Mesodermal cell (in vitro differentiated cells): ENCODE data around the gene TOMM70.

ENCODE experiments used
- H3K27ac ChIP-seq: 2 replicates; pipeline ENCODE4 v1.7.0; 2013; ENCODE audit warnings: mild to moderate bottlenecking, low read depth, low read length, moderate library complexity; ENCODE audit not compliant: severe bottlenecking
- H3K36me3 ChIP-seq: 2 replicates; pipeline ENCODE4 v1.7.1; 2013; ENCODE audit warnings: mild to moderate bottlenecking, low read length, moderate library complexity; ENCODE audit not compliant: control insufficient read depth, insufficient read depth
- H3K4me1 ChIP-seq: one replicate; pipeline ENCODE4 v1.7.1; 2013; ENCODE audit warnings: mild to moderate bottlenecking, low read length; ENCODE audit not compliant: insufficient read depth, control insufficient read depth, poor library complexity, severe bottlenecking
- H3K4me3 ChIP-seq: 2 replicates; pipeline ENCODE4 v1.7.0; 2013; ENCODE audit warnings: low read length, control low read depth, mild to moderate bottlenecking; ENCODE audit not compliant: insufficient read depth, poor library complexity, severe bottlenecking; ENCODE audit errors: extremely low read depth
- H3K9me3 ChIP-seq: 2 replicates; pipeline ENCODE4 v1.7.1; 2013; ENCODE audit warnings: mild to moderate bottlenecking, low read length, moderate library complexity; ENCODE audit not compliant: control insufficient read depth
- WGBS, 2 experiments: methylation state at CpG; one replicate each; pipeline ENCODE4 v1.1.5; 2013; ENCODE audit warnings: missing lambda C conversion rate in 2 of 2; ENCODE audit not compliant: insufficient coverage in 2 of 2; 5-methylcytosine and 5-hydroxymethylcytosine counted together

TOMM70 gene

DNA sequence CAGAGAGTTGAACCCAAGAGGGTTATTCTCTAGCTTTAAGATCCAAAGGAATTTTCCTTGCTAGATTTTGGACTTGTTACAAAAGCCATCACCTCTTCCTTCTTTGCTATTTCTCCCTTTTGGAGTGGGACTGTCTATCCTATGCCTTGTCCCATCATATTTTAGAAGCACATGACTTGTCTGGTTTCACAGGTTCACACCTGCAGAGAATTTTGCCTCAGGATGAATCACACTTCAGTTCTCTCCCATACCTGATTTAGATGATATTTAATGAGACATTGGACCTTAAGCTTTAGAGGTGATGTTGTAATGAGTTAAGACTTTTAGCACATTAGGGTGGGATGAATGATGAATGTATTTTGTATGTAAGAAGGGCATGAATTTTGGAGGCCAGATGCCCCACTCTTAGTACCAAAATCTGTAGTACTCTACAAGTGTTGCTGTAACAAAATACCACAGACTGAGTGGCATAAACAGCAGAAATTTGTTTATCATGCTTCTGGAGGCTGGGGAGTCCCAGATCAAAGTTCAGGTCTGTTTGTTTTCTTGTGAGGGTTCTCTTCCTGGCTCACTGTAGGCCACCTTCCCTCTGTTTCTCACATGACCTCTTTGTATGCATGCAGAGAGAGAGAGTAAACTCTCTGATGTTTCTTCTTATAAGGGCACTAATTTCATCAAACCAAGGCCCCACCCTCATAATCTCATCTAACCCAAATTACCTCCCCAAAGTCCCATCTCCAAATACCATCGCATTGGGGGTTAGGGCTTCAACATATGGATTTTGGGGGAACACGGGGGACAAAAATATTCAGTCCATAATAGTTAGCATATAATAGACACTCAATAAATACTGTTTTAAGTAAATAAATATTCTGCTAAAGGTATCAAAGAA is 10.4 kb upstream of the TOMM70 start:
- Histone ChIP-seq H3K9me3 (peaks cover 9% of the 10 kb centered on the region), H3K4me3 (no peak overlapping the region), H3K36me3 (peaks cover 23% of the 10 kb centered on the region), H3K4me1 (no peaks in the 10 kb centered on the region), H3K27ac (no peak overlapping the region)
- WGBS, 2 experiments = no CpG with 5 or more reads among the region's 2 CpGs

DNA sequence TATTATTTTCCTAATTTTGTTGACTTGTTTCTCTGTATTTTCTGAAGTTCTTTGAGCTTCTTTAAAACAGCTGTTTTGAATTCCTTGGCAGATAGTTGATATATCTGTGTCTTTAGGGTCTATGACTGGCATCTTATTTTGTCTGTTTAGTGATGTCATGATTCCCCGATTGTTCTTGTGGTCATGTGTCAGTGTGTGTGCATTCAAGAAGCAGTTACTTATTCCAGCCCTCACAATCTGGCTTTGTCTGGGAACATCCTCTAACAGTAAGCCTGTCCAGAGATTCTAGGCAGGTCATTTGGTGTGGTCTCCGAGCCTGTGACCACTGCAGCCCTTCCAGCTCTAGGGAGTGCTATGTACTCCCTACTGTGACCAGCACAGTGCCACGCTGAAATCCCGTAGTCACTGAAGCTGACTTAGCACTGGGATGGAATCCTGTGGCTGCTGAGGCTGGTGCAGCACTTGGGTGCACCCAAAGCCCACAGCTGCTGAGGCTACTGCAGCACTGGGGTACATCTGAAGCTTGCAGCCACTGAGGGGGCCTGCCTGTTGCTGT is 7.2 kb upstream of the TOMM70 start:
- WGBS, 2 experiments = 81 to 91% methylated on average over 3 of the region's 4 CpGs
- H3K9me3 ChIP-seq = peaks cover 9% of the 10 kb centered on the region
- H3K4me3 ChIP-seq = no peak overlapping the region
- H3K36me3 ChIP-seq = peaks cover 29% of the 10 kb centered on the region
- H3K27ac ChIP-seq = no peak overlapping the region
- no peaks in the 10 kb centered on the region for H3K4me1 ChIP-seq

- Histone ChIP-seq H3K27ac (no peak overlapping the region), H3K4me3 (no peak overlapping the region), H3K4me1 (no peaks in the 10 kb centered on the region), H3K9me3 (peaks cover 9% of the 10 kb centered on the region), H3K36me3 (peaks cover 29% of the 10 kb centered on the region)
- WGBS, 2 experiments = 83 to 100% methylated on average over 1 of the region's 2 CpGs
These were observed 6.3 kb upstream of the TOMM70 start for GRCh38 chr3:100407164-100407563.

- Histone ChIP-seq H3K36me3 (peaks cover 16% of the 10 kb centered on the region), H3K4me1 (peaks cover 6% of the 10 kb centered on the region), H3K9me3 (peaks cover 9% of the 10 kb centered on the region), H3K27ac (no peak overlapping the region), H3K4me3 (peak overlapping the region; percentile 87)
- whole genome bisulfite sequencing, 2 experiments = no CpG with 5 or more reads among the region's 1 CpG
These were observed 3.3 kb upstream of the TOMM70 start for GRCh38 chr3:100404250-100404548.

- Histone ChIP-seq H3K4me1 (peaks cover 6% of the 10 kb centered on the region), H3K27ac (no peak overlapping the region), H3K9me3 (peaks cover 9% of the 10 kb centered on the region), H3K4me3 (peak overlapping the region; percentile 87), H3K36me3 (peaks cover 12% of the 10 kb centered on the region)
- whole genome bisulfite sequencing, 2 experiments = 48 to 52% methylated on average over 3 to 4 of the region's 5 CpGs
These were observed 2.7 kb upstream of the TOMM70 start for GRCh38 chr3:100403362-100404249.

GRCh38 chr3:100402891-100403290 is 2.0 kb upstream of the TOMM70 start:
- Histone ChIP-seq H3K9me3 (peaks cover 9% of the 10 kb centered on the region), H3K4me3 (peak overlapping the region; percentile 87), H3K36me3 (peaks cover 7% of the 10 kb centered on the region), H3K4me1 (peaks cover 6% of the 10 kb centered on the region), H3K27ac (peak overlapping the region; percentile 99)
- no CpG with 5 or more reads among the region's 2 CpGs for WGBS, 2 experiments

DNA sequence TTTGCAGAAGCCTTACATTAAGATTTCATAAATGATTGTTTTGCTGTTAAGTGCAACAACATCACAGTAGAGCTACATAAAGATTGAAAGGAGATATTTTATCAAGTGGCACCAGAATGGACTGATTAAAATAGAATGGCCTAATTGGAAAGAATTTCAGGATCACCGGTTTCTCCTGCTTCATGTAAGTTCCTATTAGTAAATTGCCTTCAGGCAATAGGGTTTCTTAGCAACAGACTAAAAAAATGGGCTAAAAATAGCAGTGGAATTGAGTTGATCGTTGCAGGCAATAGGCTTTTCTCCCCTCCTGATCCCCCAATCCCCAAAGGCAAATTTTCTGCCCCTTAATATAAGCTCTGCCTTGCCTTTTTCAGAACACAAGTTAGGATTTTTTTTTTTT is 1.4 kb upstream of the TOMM70 start:
- Histone ChIP-seq H3K9me3 (peaks cover 6% of the 10 kb centered on the region), H3K27ac (peak overlapping the region; percentile 99), H3K4me1 (peaks cover 6% of the 10 kb centered on the region), H3K36me3 (peaks cover 11% of the 10 kb centered on the region), H3K4me3 (peak overlapping the region; percentile 87)
- WGBS, 2 experiments = 0% methylated on average over 1 of the region's 2 CpGs

DNA sequence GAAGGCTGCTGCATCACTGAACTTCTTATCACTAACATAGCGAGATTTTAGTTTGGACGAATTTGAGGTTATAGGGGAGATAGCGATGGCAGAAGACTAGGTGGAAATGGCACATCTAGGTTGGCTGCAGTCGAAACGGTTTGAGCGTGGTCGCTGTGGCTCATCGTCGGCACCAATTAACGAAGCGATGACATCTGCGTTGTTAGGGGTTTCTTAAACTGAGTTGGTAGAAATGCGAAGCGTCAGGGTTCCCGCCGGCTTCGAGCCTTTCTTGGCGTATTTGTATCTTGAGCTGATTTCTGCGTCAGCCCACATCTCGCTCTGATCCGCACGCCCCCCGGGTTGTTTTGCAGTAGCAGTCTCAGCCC is 769 bp upstream of the TOMM70 start:
- H3K27ac ChIP-seq = peak overlapping the region; percentile 99
- 1 to 4% methylated on average over 18 to 23 of the region's 23 CpGs for WGBS, 2 experiments
- peak overlapping the region; percentile 87 for H3K4me3 ChIP-seq
- peaks cover under 1% of the 10 kb centered on the region for H3K9me3 ChIP-seq
- H3K36me3 ChIP-seq = peaks cover 11% of the 10 kb centered on the region
- H3K4me1 ChIP-seq = peaks cover 6% of the 10 kb centered on the region

GRCh38 chr3:100400419-100400779 is 490 bp downstream of the TOMM70 start:
- no peaks in the 10 kb centered on the region for H3K9me3 ChIP-seq
- peak overlapping the region; percentile 99 for H3K27ac ChIP-seq
- whole genome bisulfite sequencing, 2 experiments = 0 to 1% methylated on average over 17 to 20 of the region's 22 CpGs
- H3K4me1 ChIP-seq = peaks cover 6% of the 10 kb centered on the region
- H3K4me3 ChIP-seq = peak overlapping the region; percentile 87
- H3K36me3 ChIP-seq = peaks cover 5% of the 10 kb centered on the region

DNA sequence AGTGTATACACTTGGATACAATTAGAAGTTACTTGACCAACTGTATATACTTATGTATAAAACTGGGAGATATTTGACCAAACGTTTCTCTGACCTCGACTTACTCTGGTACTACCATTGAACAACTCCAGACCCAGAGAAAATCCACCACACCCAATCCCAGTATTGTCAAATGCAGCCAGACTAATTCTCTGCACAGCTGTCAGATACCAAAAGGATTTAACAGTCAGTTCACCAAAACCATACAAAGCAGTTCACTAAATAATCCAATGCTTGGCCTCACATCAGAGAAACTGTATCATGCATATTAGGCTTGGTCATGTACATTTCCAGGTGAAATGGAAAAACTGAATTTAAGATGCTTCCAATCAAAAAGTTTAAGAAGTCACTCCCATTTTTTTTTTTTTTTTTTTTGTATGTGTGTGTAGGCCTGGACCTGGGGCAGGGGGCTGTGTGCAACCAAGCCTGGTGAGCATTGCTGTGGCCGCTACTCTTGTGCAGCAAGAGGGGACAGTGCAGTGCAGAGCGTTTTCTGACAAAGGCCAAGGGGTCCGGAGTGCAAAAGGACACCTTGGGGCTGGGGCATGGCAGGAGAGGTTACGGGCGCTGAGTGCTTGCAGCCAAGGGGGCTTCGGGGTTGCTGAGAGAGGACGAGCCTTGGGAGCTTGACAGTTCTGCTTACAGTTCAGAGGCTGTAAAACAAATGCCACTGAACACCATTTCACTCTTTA is 1.4 kb downstream of the TOMM70 start:
- 63 to 72% methylated on average over 5 to 6 of the region's 9 CpGs for WGBS, 2 experiments
- H3K4me1 ChIP-seq = peaks cover 6% of the 10 kb centered on the region
- H3K36me3 ChIP-seq = peaks cover 5% of the 10 kb centered on the region
- peak overlapping the region; percentile 87 for H3K4me3 ChIP-seq
- H3K9me3 ChIP-seq = no peaks in the 10 kb centered on the region
- no peak overlapping the region for H3K27ac ChIP-seq
